ENCODE data around the gene KRT17. TPM values are rescaled to one million over a fixed set of nuclear protein-coding genes. Genes with fewer than 3 reads are reported as not detected.
"Not testable (repeated sequence)": the region's sequence is repeated elsewhere in the genome, so short reads cannot be mapped to it uniquely, and the experiment has no call there.

Gene KRT17
- total RNA-seq, 2 experiments from 2014 or later = not detected

- no peaks in the 10 kb centered on the region for H3K4me1 Mint-ChIP-seq (ENCODE audit: low read depth)
- H3K4me3 Mint-ChIP-seq = no peak overlapping the region
- ChIA-PET CTCF (no interaction called here), POLR2A (no interaction called here)
- intact Hi-C loops (cut with DNase I, micrococcal nuclease) = no loop called here
- no peaks in the 10 kb centered on the region for H3K36me3 ChIP-seq (ENCODE audit: insufficient read depth, low read length)
- ATAC-seq (ENCODE audit: poor library complexity) (no peak), DNase-seq (no peak)
- no peak for TF ChIP-seq CTCF (IDR thresholded peaks at IDR 0.05)
- H3K9me3 Mint-ChIP-seq = no peaks in the 10 kb centered on the region
- no peaks in the 10 kb centered on the region for H3K4me1 ChIP-seq (ENCODE audit: insufficient read depth, low read length)
- H3K27ac Mint-ChIP-seq = no peak overlapping the region
- H3K9me3 ChIP-seq (ENCODE audit: control insufficient read depth in 1 of 2, insufficient read depth in 1 of 2, low read length in 2 of 2) = no peaks in the 10 kb centered on the region
- H3K4me3 ChIP-seq (ENCODE audit: low read length) = no peak overlapping the region
- H3K27ac ChIP-seq (ENCODE audit: low read depth in 1 of 2, low read length in 2 of 2) = no peak overlapping the region
- peaks cover 5% of the 10 kb centered on the region for H3K27me3 Mint-ChIP-seq
- no peaks in the 10 kb centered on the region for H3K36me3 Mint-ChIP-seq (ENCODE audit: low read depth)
- no peaks in the 10 kb centered on the region for H3K27me3 ChIP-seq (ENCODE audit: control insufficient read depth in 1 of 2, insufficient read depth in 2 of 2, low read length in 2 of 2)
Measured at GRCh38 chr17:41631025-41631897, 6.9 kb upstream of the KRT17 start.

- ChIA-PET CTCF (no interaction called here), POLR2A (no interaction called here)
- H3K27ac Mint-ChIP-seq = no peak overlapping the region
- ATAC-seq (ENCODE audit: poor library complexity) (no peak), DNase-seq (no peak)
- no peaks in the 10 kb centered on the region for H3K36me3 Mint-ChIP-seq (ENCODE audit: low read depth)
- Histone ChIP-seq H3K4me3 (ENCODE audit: low read length) (no peak overlapping the region), H3K36me3 (ENCODE audit: insufficient read depth, low read length) (no peaks in the 10 kb centered on the region), H3K9me3 (ENCODE audit: control insufficient read depth in 1 of 2, insufficient read depth in 1 of 2, low read length in 2 of 2) (no peaks in the 10 kb centered on the region), H3K4me1 (ENCODE audit: insufficient read depth, low read length) (no peaks in the 10 kb centered on the region), H3K27me3 (ENCODE audit: control insufficient read depth in 1 of 2, insufficient read depth in 2 of 2, low read length in 2 of 2) (no peaks in the 10 kb centered on the region), H3K27ac (ENCODE audit: low read depth in 1 of 2, low read length in 2 of 2) (no peak overlapping the region)
- no peaks in the 10 kb centered on the region for H3K9me3 Mint-ChIP-seq
- no peak overlapping the region for H3K4me3 Mint-ChIP-seq
- H3K4me1 Mint-ChIP-seq (ENCODE audit: low read depth) = no peaks in the 10 kb centered on the region
- TF ChIP-seq CTCF (IDR thresholded peaks at IDR 0.05) = no peak
- peaks cover 5% of the 10 kb centered on the region for H3K27me3 Mint-ChIP-seq
- intact Hi-C loops (cut with DNase I, micrococcal nuclease) = no loop called here
Measured at GRCh38 chr17:41629826-41630670, 5.7 kb upstream of the KRT17 start.

- Histone ChIP-seq H3K4me3 (ENCODE audit: low read length) (no peak overlapping the region), H3K4me1 (ENCODE audit: insufficient read depth, low read length) (no peaks in the 10 kb centered on the region), H3K27me3 (ENCODE audit: control insufficient read depth in 1 of 2, insufficient read depth in 2 of 2, low read length in 2 of 2) (no peaks in the 10 kb centered on the region), H3K27ac (ENCODE audit: low read depth in 1 of 2, low read length in 2 of 2) (no peak overlapping the region), H3K9me3 (ENCODE audit: control insufficient read depth in 1 of 2, insufficient read depth in 1 of 2, low read length in 2 of 2) (no peaks in the 10 kb centered on the region), H3K36me3 (ENCODE audit: insufficient read depth, low read length) (no peaks in the 10 kb centered on the region)
- ChIA-PET POLR2A (no interaction called here), CTCF (no interaction called here)
- H3K4me1 Mint-ChIP-seq (ENCODE audit: low read depth) = no peaks in the 10 kb centered on the region
- intact Hi-C loops (cut with DNase I, micrococcal nuclease) = no loop called here
- no peak overlapping the region for H3K4me3 Mint-ChIP-seq
- H3K27me3 Mint-ChIP-seq = peaks cover 5% of the 10 kb centered on the region
- no peaks in the 10 kb centered on the region for H3K36me3 Mint-ChIP-seq (ENCODE audit: low read depth)
- ATAC-seq (ENCODE audit: poor library complexity) (no peak), DNase-seq (no peak)
- no peak overlapping the region for H3K27ac Mint-ChIP-seq
- TF ChIP-seq CTCF (IDR thresholded peaks at IDR 0.05) = no peak
- no peaks in the 10 kb centered on the region for H3K9me3 Mint-ChIP-seq
Measured at GRCh38 chr17:41629316-41629715, 4.9 kb upstream of the KRT17 start.

- H3K27ac Mint-ChIP-seq, POLR2A ChIA-PET: not testable (repeated sequence)
Measured at GRCh38 chr17:41628621-41629255, 4.4 kb upstream of the KRT17 start.

GRCh38 chr17:41628073-41628370 lies 3.6 kb upstream of the KRT17 start:
- H3K27me3 ChIP-seq (ENCODE audit: control insufficient read depth in 1 of 2, insufficient read depth in 2 of 2, low read length in 2 of 2); DNase-seq; H3K36me3 Mint-ChIP-seq (ENCODE audit: low read depth); CTCF ChIA-PET; H3K9me3 Mint-ChIP-seq; H3K4me3 Mint-ChIP-seq; H3K27ac ChIP-seq (ENCODE audit: low read depth in 1 of 2, low read length in 2 of 2); H3K27ac Mint-ChIP-seq; H3K27me3 Mint-ChIP-seq; H3K4me1 Mint-ChIP-seq (ENCODE audit: low read depth); POLR2A ChIA-PET; ATAC-seq (ENCODE audit: poor library complexity); H3K4me1 ChIP-seq (ENCODE audit: insufficient read depth, low read length); H3K9me3 ChIP-seq (ENCODE audit: control insufficient read depth in 1 of 2, insufficient read depth in 1 of 2, low read length in 2 of 2); H3K36me3 ChIP-seq (ENCODE audit: insufficient read depth, low read length); intact Hi-C loops (cut with DNase I, micrococcal nuclease); H3K4me3 ChIP-seq (ENCODE audit: low read length): not testable (repeated sequence)

More at GRCh38 chr17:41628621-41629255, 4.4 kb upstream of the KRT17 start:
- H3K4me1 ChIP-seq (ENCODE audit: insufficient read depth, low read length); H3K27me3 ChIP-seq (ENCODE audit: control insufficient read depth in 1 of 2, insufficient read depth in 2 of 2, low read length in 2 of 2); intact Hi-C loops (cut with DNase I, micrococcal nuclease); DNase-seq; H3K36me3 ChIP-seq (ENCODE audit: insufficient read depth, low read length); H3K4me1 Mint-ChIP-seq (ENCODE audit: low read depth); H3K27me3 Mint-ChIP-seq; CTCF ChIA-PET; H3K9me3 Mint-ChIP-seq; H3K9me3 ChIP-seq (ENCODE audit: control insufficient read depth in 1 of 2, insufficient read depth in 1 of 2, low read length in 2 of 2); H3K27ac ChIP-seq (ENCODE audit: low read depth in 1 of 2, low read length in 2 of 2); H3K4me3 ChIP-seq (ENCODE audit: low read length); ATAC-seq (ENCODE audit: poor library complexity); H3K4me3 Mint-ChIP-seq; H3K36me3 Mint-ChIP-seq (ENCODE audit: low read depth): not testable (repeated sequence)

All from CD4-positive, alpha-beta T cell (primary cell).